Endothelial cell (in vitro differentiated cells): ENCODE results near the gene ALLC. TPM values are rescaled to one million over a fixed set of nuclear protein-coding genes. Genes with fewer than 3 reads are reported as not detected.

ENCODE experiments used
- DNase-seq: peaks from one replicate; pipeline ENCODE4 v3.0.0; 2021; ENCODE audit warnings: low spot score
- H3K27ac Mint-ChIP-seq: one replicate; pipeline ENCODE4 v1.8.0; 2021; ENCODE audit warnings: mixed read lengths, inconsistent platforms; ENCODE audit not compliant: unreplicated experiment
- H3K27me3 Mint-ChIP-seq: one replicate; pipeline ENCODE4 v1.8.0; 2021; ENCODE audit warnings: mild to moderate bottlenecking, moderate library complexity, mixed read lengths, inconsistent platforms; ENCODE audit not compliant: unreplicated experiment
- H3K36me3 Mint-ChIP-seq: one replicate; pipeline ENCODE4 v1.8.0; 2021; ENCODE audit warnings: mild to moderate bottlenecking, low read depth, mixed read lengths, inconsistent platforms; ENCODE audit not compliant: unreplicated experiment
- H3K4me1 Mint-ChIP-seq: one replicate; pipeline ENCODE4 v1.8.0; 2021; ENCODE audit warnings: mild to moderate bottlenecking, mixed read lengths, inconsistent platforms; ENCODE audit not compliant: unreplicated experiment
- H3K4me3 Mint-ChIP-seq: one replicate; pipeline ENCODE4 v1.8.0; 2021; ENCODE audit warnings: mild to moderate bottlenecking, mixed read lengths, inconsistent platforms; ENCODE audit not compliant: unreplicated experiment
- H3K9me3 Mint-ChIP-seq: one replicate; pipeline ENCODE4 v1.8.0; 2021; ENCODE audit warnings: mixed read lengths, inconsistent platforms; ENCODE audit not compliant: unreplicated experiment
- total RNA-seq: library from RNA; stranded (reverse); fragmentation: NEBNext Ultra II Directional; extraction: Animal tissue kit (Norgen Biotek cat#: 25700); gene quantifications from one replicate; pipeline ENCODE4 v1.2.1, GENCODE V29; 2021; ENCODE audit not compliant: unreplicated experiment
- TF ChIP-seq, protein P1 (sequence below): fragments of 200-600 bp; sonication (generic); IDR thresholded peaks from one replicate; pipeline ENCODE4 v1.5.0; 2021; ENCODE audit warnings: antibody characterized with exemption; ENCODE audit not compliant: unreplicated experiment

Gene ALLC
- total RNA-seq, 1 donor from 2014 or later, result 0.26 TPM

DNA sequence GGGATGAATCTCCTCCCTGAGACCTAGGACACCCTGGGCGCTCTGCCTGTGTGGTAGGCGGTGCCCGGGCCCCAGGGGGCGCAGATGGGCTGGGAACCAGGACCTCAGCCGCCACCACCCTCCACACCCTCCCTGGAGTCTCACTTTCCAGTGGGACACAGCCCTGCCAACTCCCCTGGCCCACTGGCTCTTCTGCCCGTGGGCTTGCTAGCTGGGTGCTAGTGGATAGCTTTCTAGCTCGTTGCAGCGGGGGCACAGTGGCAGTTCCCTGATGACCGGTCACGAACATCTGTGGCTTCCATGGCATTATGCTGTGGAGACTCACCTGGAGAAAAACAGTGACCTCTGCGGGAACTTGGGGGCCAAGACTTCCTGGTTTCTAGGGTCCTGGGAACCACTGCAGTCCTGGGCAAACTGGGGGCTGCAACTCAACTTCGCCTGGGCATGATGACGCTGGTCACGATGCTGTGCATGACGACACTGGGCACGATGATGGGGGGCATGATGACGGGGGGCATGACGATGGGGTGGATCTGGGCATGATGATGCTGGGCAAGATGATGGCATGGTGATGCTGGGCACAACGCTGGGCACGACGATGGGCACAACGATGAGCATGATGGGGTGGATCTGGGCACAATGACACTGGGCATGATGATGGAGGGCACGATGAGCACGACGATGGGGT lies 31.0 kb upstream of the ALLC start:
- H3K27ac Mint-ChIP-seq, result no peak overlapping the region
- H3K4me3 Mint-ChIP-seq, result no peak overlapping the region
- TF ChIP-seq, protein P1, sequence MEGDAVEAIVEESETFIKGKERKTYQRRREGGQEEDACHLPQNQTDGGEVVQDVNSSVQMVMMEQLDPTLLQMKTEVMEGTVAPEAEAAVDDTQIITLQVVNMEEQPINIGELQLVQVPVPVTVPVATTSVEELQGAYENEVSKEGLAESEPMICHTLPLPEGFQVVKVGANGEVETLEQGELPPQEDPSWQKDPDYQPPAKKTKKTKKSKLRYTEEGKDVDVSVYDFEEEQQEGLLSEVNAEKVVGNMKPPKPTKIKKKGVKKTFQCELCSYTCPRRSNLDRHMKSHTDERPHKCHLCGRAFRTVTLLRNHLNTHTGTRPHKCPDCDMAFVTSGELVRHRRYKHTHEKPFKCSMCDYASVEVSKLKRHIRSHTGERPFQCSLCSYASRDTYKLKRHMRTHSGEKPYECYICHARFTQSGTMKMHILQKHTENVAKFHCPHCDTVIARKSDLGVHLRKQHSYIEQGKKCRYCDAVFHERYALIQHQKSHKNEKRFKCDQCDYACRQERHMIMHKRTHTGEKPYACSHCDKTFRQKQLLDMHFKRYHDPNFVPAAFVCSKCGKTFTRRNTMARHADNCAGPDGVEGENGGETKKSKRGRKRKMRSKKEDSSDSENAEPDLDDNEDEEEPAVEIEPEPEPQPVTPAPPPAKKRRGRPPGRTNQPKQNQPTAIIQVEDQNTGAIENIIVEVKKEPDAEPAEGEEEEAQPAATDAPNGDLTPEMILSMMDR, result no peak
- H3K4me1 Mint-ChIP-seq, result no peaks in the 10 kb centered on the region
- H3K9me3 Mint-ChIP-seq, result no peaks in the 10 kb centered on the region
- peaks cover 3% of the 10 kb centered on the region for H3K36me3 Mint-ChIP-seq
- H3K27me3 Mint-ChIP-seq, result peaks cover 11% of the 10 kb centered on the region
- no peak for DNase-seq

DNA sequence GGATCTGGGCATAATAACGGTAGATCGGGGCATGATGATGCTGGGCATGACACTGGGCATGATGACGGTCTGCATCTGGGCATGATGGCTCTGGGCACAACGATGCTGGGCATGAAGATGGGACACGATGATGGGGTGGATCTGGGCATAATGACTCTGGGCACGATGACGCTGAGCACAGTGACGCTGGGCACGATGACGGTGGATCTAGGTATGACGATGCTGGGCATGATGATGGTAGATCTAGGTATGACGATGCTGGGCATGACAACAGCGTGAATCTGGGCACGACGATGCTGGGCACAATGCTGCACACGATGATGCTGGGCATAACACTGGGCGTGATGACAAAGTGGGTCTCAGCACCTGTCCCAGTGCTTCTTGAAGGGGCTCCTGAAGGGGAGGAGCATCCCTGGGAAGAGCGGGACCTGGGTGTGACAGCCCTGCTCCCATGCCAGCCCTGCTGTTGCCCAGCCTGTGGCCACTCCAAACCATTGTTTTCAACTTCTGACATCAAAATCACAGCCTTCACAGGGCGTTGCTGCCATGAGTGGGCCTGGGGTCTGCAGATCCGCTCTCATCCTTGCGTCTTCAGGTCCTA lies 30.4 kb upstream of the ALLC start:
- no peak overlapping the region for H3K4me3 Mint-ChIP-seq
- H3K9me3 Mint-ChIP-seq, result no peaks in the 10 kb centered on the region
- H3K4me1 Mint-ChIP-seq, result no peaks in the 10 kb centered on the region
- DNase-seq, result no peak
- no peak overlapping the region for H3K27ac Mint-ChIP-seq
- peaks cover 3% of the 10 kb centered on the region for H3K36me3 Mint-ChIP-seq
- peaks cover 11% of the 10 kb centered on the region for H3K27me3 Mint-ChIP-seq
- TF ChIP-seq, protein P1, result no peak

DNA sequence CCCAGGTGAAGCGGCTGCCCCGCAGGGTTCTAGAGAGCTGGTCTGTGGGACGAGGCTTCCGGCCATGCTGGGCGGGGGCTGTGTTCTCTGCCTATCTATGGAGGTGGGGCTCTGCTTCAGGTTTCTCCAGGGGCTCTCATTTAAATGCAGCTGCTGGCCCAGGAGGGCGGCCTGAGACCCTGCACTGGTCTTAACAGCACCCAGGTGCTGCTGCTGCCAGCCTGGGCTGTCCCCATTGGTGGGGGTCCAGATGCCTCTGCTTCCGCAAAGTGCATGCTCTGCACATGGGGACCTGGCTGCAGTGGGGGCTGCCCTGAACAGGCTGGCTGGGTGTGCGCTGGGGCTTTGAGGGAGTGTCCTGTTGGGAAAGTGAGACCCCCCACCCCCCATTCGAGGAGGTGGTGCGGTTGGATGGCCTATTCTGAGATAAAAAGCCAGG lies 29.7 kb upstream of the ALLC start:
- H3K27ac Mint-ChIP-seq, result no peak overlapping the region
- TF ChIP-seq, protein P1, result no peak
- DNase-seq, result no peak
- no peaks in the 10 kb centered on the region for H3K9me3 Mint-ChIP-seq
- no peaks in the 10 kb centered on the region for H3K4me1 Mint-ChIP-seq
- H3K36me3 Mint-ChIP-seq, result peaks cover 3% of the 10 kb centered on the region
- no peak overlapping the region for H3K4me3 Mint-ChIP-seq
- peaks cover 11% of the 10 kb centered on the region for H3K27me3 Mint-ChIP-seq

DNA sequence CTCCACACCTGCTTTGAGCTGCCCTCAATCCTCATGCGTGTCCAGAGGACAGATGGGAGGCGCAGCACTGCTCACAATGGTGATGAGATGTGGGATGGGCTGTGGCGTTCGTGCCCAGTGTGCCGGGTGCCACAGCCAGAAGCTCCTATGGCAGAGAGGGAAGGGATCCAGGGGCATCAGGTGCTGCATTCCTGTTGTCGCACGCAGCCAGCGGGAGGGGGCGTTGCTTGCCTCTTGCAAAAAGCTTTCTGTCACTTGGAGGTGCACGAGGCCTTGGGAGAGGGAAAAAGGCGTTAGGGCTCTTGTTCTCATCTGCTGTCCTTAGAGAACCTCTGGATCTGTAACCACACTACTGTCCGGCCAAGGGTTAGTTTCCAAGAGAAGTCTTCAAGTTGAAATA lies 29.2 kb upstream of the ALLC start:
- peaks cover 13% of the 10 kb centered on the region for H3K27me3 Mint-ChIP-seq
- H3K36me3 Mint-ChIP-seq, result peaks cover 3% of the 10 kb centered on the region
- no peak overlapping the region for H3K4me3 Mint-ChIP-seq
- DNase-seq, result peak; percentile 43
- no peak overlapping the region for H3K27ac Mint-ChIP-seq
- no peaks in the 10 kb centered on the region for H3K9me3 Mint-ChIP-seq
- H3K4me1 Mint-ChIP-seq, result no peaks in the 10 kb centered on the region
- TF ChIP-seq, protein P1, result no peak

DNA sequence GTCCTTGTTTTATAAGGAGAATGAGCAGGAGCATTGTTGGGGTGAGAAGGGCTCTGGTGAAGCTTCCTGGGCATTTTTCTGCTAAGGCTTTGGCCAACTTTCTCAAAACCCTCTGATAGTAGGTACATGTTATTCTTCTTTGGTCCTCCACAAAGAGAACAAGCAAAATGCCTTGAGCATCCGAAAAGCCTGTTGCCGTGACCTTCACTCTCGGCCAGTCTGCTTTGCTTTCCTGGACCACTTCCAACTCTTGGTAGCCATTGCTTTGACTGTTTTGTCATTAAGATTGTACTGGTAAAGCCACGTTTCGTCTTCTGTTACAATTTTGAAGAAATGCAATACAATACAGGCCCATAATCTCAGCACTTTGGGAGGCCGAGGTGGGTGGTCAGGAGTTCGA lies 27.4 kb upstream of the ALLC start:
- H3K36me3 Mint-ChIP-seq, result peaks cover 3% of the 10 kb centered on the region
- TF ChIP-seq, protein P1, result no peak
- no peaks in the 10 kb centered on the region for H3K9me3 Mint-ChIP-seq
- no peaks in the 10 kb centered on the region for H3K4me1 Mint-ChIP-seq
- no peak overlapping the region for H3K4me3 Mint-ChIP-seq
- H3K27me3 Mint-ChIP-seq, result peaks cover 15% of the 10 kb centered on the region
- no peak for DNase-seq
- no peak overlapping the region for H3K27ac Mint-ChIP-seq
